ENCODE data around the gene DMBT1.

- TF ChIP-seq CTCF (IDR thresholded peaks at IDR 0.05; ENCODE audit: low read depth, low read length) (no peak), MAX (IDR thresholded peaks at IDR 0.05; ENCODE audit: low read depth, low read length) (no peak), POLR2A (IDR thresholded peaks at IDR 0.05; ENCODE audit: extremely low read depth, insufficient read length) (no peak)
Observed at GRCh38 chr10:122513053-122513452, 47.5 kb upstream of the DMBT1 start.

Measured in NB4 (cell line).